Measurements from ENCODE around the gene DRAP1.

Gene DRAP1, protein sequence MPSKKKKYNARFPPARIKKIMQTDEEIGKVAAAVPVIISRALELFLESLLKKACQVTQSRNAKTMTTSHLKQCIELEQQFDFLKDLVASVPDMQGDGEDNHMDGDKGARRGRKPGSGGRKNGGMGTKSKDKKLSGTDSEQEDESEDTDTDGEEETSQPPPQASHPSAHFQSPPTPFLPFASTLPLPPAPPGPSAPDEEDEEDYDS

DNA sequence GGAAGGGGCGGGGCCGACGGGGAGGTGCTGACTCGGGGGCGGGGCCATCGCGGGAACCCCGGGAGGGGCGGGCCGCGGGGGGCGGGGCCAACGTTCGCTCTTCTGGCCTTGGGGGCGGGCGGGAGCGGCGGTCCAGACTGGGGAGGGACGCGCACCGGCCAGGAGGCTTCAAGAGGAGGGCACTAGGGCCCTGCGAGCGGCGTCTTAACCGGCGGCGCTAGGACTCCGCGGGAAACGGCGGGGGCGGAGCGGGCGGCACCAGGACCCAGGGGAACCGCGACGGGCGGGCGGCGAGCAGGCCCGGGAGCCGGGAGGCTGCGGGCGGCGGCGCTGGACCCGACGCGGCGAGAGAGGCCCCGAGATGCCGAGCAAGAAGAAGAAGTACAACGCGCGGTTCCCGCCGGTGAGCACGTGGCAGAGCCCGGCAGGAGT lies at the start of gene DRAP1:
DRAP1 (plus strand) TSS at position 286 of the 432 bp plus-strand sequence; CDS start at position 362, 76 bp downstream.
- peak within 1 kb of the TSS; percentile 97 for H3K9ac ChIP-seq (ENCODE audit: insufficient read length)
- DNase-seq (ENCODE audit: low read depth, low spot score): peak; percentile 61
- H3K27ac ChIP-seq: peak within 1 kb of the TSS; percentile 85
- TF ChIP-seq EZH2 (IDR thresholded peaks at IDR 0.05): no peak
- peak; percentile 36; the same call in 1 of the 2 replicates for TF ChIP-seq POLR2AphosphoS5 (IDR thresholded peaks at IDR 0.05; ENCODE audit: borderline replicate concordance, low read depth, low read length)
- peak within 1 kb of the TSS; percentile 98 for H3K4me3 ChIP-seq
- H3K36me3 ChIP-seq (ENCODE audit: insufficient read depth, low read length): no peaks in the 10 kb centered on the region; the same call in 1 of the 2 replicates
- no peaks in the 10 kb centered on the region for H3K9me3 ChIP-seq (ENCODE audit: low read depth, low read length)

DNA sequence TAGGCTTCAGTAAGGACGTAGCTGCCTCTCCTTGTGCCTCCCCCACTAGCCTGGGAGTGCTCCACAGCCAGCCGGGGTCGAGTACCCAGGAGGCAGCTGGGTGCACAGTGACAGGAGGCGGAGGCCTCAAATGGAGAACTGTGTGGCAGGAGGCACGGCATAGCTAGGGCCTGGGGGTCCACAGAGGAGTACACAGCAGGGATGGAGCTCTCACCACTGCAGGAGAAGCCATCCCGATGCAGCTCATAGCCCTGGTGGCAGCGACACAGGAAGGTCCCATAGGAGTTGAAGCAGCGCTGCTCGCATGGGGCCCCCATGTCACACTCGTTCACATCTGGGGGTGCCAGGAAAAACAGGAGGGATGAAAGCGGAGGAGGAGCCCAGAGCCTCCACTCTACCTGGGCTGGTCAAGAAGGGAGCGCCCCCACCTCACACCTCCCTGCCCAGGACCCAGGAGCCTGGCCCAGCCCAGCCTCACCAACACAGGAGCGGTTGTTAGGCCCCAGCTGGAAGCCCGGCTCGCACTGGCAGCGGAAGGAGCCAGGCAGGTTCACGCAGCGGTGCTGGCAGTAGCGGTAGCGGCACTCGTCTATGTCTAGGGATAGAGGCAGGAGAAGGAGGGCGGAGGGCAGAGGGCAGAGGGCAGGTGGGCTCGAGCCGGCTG lies 49.5 kb upstream of the DRAP1 start:
- H3K9me3 ChIP-seq (ENCODE audit: low read depth, low read length): no peaks in the 10 kb centered on the region
- H3K4me3 ChIP-seq: no peak overlapping the region
- no peak for DNase-seq (ENCODE audit: low read depth, low spot score)
- peaks cover 13% of the 10 kb centered on the region; the same call in 1 of the 2 replicates for H3K36me3 ChIP-seq (ENCODE audit: insufficient read depth, low read length)
- TF ChIP-seq EZH2 (IDR thresholded peaks at IDR 0.05): no peak
- TF ChIP-seq FOXP2 (optimal IDR thresholded peaks at IDR 0.05; ENCODE audit: control extremely low read depth, extremely low read length, insufficient read depth): no peak
- no peak for TF ChIP-seq POLR2AphosphoS5 (IDR thresholded peaks at IDR 0.05; ENCODE audit: borderline replicate concordance, low read depth, low read length)
- no peak overlapping the region for H3K27ac ChIP-seq
- no peak overlapping the region for H3K9ac ChIP-seq (ENCODE audit: insufficient read length)

DNA sequence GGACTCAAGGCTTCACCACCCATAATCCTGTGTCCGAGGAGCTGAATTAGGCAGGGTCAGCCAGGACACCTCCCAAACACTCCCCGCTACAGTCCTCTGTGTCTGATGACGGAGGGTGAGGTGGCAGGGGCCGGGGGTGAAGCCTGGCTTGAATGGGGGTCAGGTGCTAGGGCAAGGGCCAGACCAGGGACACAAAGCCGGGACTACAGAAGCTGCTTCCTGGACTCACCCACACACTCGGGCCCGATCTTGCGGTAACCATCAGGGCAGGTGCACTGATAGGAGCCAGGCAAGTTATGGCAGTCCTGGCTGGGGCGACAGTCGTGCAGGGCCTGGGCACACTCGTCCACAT lies 48.9 kb upstream of the DRAP1 start:
- TF ChIP-seq EZH2 (IDR thresholded peaks at IDR 0.05): no peak
- no peak for TF ChIP-seq FOXP2 (optimal IDR thresholded peaks at IDR 0.05; ENCODE audit: control extremely low read depth, extremely low read length, insufficient read depth)
- TF ChIP-seq POLR2AphosphoS5 (IDR thresholded peaks at IDR 0.05; ENCODE audit: borderline replicate concordance, low read depth, low read length): no peak
- no peak for DNase-seq (ENCODE audit: low read depth, low spot score)
- H3K4me3 ChIP-seq: no peak overlapping the region
- no peaks in the 10 kb centered on the region for H3K9me3 ChIP-seq (ENCODE audit: low read depth, low read length)
- no peak overlapping the region for H3K27ac ChIP-seq
- peaks cover 7% of the 10 kb centered on the region; the same call in 1 of the 2 replicates for H3K36me3 ChIP-seq (ENCODE audit: insufficient read depth, low read length)
- H3K9ac ChIP-seq (ENCODE audit: insufficient read length): no peak overlapping the region

DNA sequence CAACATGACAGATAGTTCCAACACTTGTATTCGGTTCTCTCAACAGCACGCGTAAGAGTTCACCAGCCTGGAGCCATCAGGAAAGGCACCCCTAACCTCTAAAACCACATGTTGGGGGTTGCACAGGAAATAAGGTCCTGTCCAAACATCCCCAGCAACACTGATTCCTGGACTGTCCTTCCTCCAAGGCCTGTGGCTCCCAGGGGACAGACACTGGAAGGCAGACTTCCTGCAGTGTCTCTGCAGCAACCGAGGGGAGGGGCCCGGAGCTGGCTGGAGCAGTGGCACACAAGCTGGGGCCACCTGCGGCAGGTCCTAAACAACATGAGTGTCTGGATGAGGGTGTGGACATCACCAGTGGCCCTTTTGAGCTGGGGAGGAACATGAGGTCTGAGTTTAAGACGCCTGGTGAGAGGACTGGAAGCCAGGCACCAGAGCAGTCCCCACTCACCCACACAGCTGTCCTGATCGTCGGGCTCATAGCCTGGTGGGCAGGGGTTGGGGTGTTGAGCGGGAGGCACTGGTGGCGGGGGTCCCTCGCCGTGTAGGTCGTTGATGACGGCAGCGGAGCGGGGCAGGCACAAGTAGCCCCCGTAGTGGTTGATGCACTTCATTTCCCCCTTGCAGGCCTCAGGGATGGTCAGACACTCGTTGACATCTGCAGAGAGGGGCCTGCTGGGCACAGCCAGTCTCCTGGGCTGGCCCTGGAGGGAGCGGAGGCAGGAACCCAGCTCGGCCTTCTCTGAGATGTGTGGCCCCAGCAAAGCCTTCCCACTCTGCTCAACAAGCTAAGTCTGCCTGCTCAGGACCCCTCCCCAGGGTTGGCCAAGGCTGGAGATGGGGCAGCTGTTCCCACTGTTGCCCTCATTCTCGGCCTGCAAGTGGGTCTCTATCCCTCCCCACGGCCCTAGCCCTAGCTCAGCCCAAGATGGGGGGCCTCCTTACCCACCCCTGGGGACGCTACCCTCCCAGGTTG lies 48.2 kb upstream of the DRAP1 start:
- peaks cover 3% of the 10 kb centered on the region; the same call in 1 of the 2 replicates for H3K36me3 ChIP-seq (ENCODE audit: insufficient read depth, low read length)
- no peak for DNase-seq (ENCODE audit: low read depth, low spot score)
- no peak overlapping the region for H3K9ac ChIP-seq (ENCODE audit: insufficient read length)
- no peak overlapping the region for H3K27ac ChIP-seq
- no peak overlapping the region for H3K4me3 ChIP-seq
- TF ChIP-seq POLR2AphosphoS5 (IDR thresholded peaks at IDR 0.05; ENCODE audit: borderline replicate concordance, low read depth, low read length) (no peak), EZH2 (IDR thresholded peaks at IDR 0.05) (no peak), FOXP2 (optimal IDR thresholded peaks at IDR 0.05; ENCODE audit: control extremely low read depth, extremely low read length, insufficient read depth) (no peak)
- H3K9me3 ChIP-seq (ENCODE audit: low read depth, low read length): no peaks in the 10 kb centered on the region

DNA sequence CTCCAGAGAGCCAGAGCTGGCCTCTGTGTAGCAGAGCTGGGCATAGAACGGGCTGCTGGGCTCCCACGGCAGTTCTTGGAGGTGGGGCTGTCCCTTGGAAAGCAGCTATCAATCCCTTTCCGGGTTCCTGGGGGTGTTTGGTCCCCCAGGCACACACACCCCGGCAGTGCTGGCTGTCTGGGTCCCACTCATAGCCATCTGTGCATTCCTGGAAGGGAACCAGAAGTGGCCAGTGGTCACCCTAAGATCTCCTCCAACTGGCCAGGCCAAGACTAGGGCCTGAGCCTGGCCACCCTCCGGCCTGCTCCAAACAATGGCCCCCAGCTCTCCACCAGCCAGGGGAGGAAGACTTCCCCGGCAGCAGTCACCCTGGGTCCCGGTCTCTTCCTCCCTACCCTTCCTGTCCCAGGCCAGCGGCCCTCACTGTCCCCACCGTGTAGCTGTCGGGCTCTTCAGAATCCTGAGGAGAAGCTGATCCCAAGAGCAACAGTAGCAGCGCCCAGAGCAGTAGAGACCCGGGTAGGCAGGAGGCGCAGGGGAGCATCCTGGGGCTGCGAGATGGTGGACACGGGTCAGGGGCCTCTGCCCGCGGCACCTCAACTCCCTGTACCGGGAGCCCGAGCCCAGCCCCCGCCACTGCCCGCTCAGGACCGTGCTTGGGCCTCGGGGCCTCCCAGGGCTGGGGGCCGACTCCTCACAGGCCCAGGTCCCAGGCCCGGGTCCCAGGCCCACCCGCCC lies 47.2 kb upstream of the DRAP1 start:
- no peak for TF ChIP-seq FOXP2 (optimal IDR thresholded peaks at IDR 0.05; ENCODE audit: control extremely low read depth, extremely low read length, insufficient read depth)
- TF ChIP-seq EZH2 (IDR thresholded peaks at IDR 0.05): no peak
- TF ChIP-seq POLR2AphosphoS5 (IDR thresholded peaks at IDR 0.05; ENCODE audit: borderline replicate concordance, low read depth, low read length): no peak
- H3K27ac ChIP-seq: no peak overlapping the region
- no peak overlapping the region for H3K4me3 ChIP-seq
- H3K9ac ChIP-seq (ENCODE audit: insufficient read length): no peak overlapping the region
- no peak for DNase-seq (ENCODE audit: low read depth, low spot score)
- no peaks in the 10 kb centered on the region for H3K36me3 ChIP-seq (ENCODE audit: insufficient read depth, low read length)
- no peaks in the 10 kb centered on the region for H3K9me3 ChIP-seq (ENCODE audit: low read depth, low read length)

DNA sequence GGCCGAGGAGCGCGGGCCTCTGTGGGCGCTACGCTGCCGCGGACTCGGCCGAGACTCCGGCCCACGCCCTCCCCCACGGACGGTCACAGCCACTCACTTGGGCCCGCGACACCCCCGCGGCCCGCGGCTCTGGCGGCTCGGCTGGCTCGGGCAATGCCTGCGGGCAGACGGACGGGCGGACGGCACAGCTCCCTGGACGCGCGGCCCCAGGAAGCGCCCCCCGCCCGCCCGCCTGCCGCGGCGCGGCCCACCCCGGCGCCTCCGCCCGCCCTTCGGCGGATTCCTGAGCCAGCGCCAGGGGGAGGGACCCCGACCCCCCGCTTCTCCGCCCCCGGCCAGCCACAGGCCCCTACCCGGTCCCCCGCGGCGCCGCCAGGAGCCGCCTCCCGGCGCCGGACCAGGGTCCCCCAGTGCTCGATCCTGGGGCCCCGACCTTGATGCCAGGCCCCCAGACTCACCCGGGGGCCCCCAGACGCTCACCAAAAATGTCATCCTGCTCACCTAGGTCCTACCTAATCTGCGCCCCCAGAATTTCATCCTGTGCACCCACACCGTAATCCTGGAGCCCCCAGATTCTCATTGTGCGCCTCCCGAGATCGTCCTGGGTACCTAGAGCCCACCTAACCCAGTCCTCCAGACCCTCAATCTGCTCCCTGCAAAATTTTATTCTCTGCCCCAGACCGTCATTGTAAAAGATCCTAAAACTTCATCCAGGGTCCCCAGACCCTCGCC lies 46.5 kb upstream of the DRAP1 start, which contains the start of gene EFEMP2:
EFEMP2 (minus strand) TSS at position 215 of the 732 bp plus-strand sequence. CDS start 446 bp downstream, outside the sequence.
- no peaks in the 10 kb centered on the region for H3K9me3 ChIP-seq (ENCODE audit: low read depth, low read length)
- peak within 1 kb of the TSS; percentile 53 for H3K9ac ChIP-seq (ENCODE audit: insufficient read length)
- H3K4me3 ChIP-seq: peak within 1 kb of the TSS; percentile 75
- TF ChIP-seq EZH2 (IDR thresholded peaks at IDR 0.05): no peak
- no peak for TF ChIP-seq FOXP2 (optimal IDR thresholded peaks at IDR 0.05; ENCODE audit: control extremely low read depth, extremely low read length, insufficient read depth)
- no peak for TF ChIP-seq POLR2AphosphoS5 (IDR thresholded peaks at IDR 0.05; ENCODE audit: borderline replicate concordance, low read depth, low read length)
- H3K36me3 ChIP-seq (ENCODE audit: insufficient read depth, low read length): no peaks in the 10 kb centered on the region
- no peak for DNase-seq (ENCODE audit: low read depth, low spot score)
- no peak within 1 kb of the TSS for H3K27ac ChIP-seq

Measured in SK-N-MC (cell line).